HEK293 (cell line): Measurements from ENCODE around the gene RHOG.

Experiments
- CTCF ChIA-PET: fragments of 350-600 bp; formaldehyde crosslinking; extraction: SDS; loops from one replicate; lab custom pipeline; 2021; ENCODE audit warnings: antibody characterized with exemption; lab: Yijun Ruan, JAX
- POLR2A ChIA-PET: fragments of 300-600 bp; formaldehyde crosslinking; extraction: SDS; loops from one replicate; lab custom pipeline; 2020; ENCODE audit warnings: antibody characterized with exemption, inconsistent platforms; lab: Yijun Ruan, JAX
- H3K27ac ChIP-seq: fragments of 200-500 bp; sonication (Bioruptor generic); 2 replicates; pipeline ENCODE4 v1.5.1; 2014; ENCODE audit warnings: low read depth, low read length, control low read depth, inconsistent platforms; ENCODE audit errors: extremely low read depth
- H3K36me3 ChIP-seq, 2 experiments: fragments of 200-500 bp in 1 of 2; sonication (Bioruptor generic) in 1 of 2; 1 replicate in 1 of 2; 2 replicates in 1 of 2; pipeline ENCODE4 v1.5.1; 2014 to 2017; ENCODE audit warnings: inconsistent platforms in 2 of 2, low read length in 2 of 2; ENCODE audit not compliant: control insufficient read depth in 2 of 2, insufficient read depth in 1 of 2
- H3K4me1 ChIP-seq: fragments of 200-500 bp; sonication (Bioruptor generic); 2 replicates; pipeline ENCODE4 v1.5.1; 2014; ENCODE audit warnings: mild to moderate bottlenecking, low read length, inconsistent platforms; ENCODE audit not compliant: control insufficient read depth, insufficient read depth
- H3K4me3 ChIP-seq: 2 replicates; pipeline ENCODE4 v1.5.1; 2011; ENCODE audit warnings: low read depth, mild to moderate bottlenecking, control low read depth, low read length, moderate library complexity
- H3K9me3 ChIP-seq: fragments of 200-500 bp; sonication (Bioruptor generic); 2 replicates; pipeline ENCODE4 v1.5.1; 2014; ENCODE audit warnings: low read depth, low read length, inconsistent platforms; ENCODE audit not compliant: control insufficient read depth, insufficient read depth
- ELK4 ChIP-seq: IDR thresholded peaks from 2 replicates; pipeline ENCODE4 v1.6.1; 2011; ENCODE audit warnings: mild to moderate bottlenecking, low read depth, low read length, borderline replicate concordance
- FEZF1 ChIP-seq: fragments of 450-650 bp; formaldehyde crosslinking; IDR thresholded peaks from 2 replicates; pipeline ENCODE4 v1.5.1; 2016; ENCODE audit warnings: missing biosample characterization, missing genetic modification characterization
- GLIS2 ChIP-seq: fragments of 450-650 bp; formaldehyde crosslinking; IDR thresholded peaks from 2 replicates; pipeline ENCODE4 v1.5.1; 2016; ENCODE audit warnings: missing biosample characterization, missing genetic modification characterization
- INSM2 ChIP-seq: fragments of 450-650 bp; formaldehyde crosslinking; IDR thresholded peaks from 2 replicates; pipeline ENCODE4 v1.5.1; 2016; ENCODE audit warnings: missing biosample characterization, missing genetic modification characterization
- MYNN ChIP-seq: fragments of 450-650 bp; formaldehyde crosslinking; IDR thresholded peaks from 2 replicates; pipeline ENCODE4 v1.5.1; 2016; ENCODE audit warnings: missing biosample characterization, missing genetic modification characterization, borderline replicate concordance
- MZF1 ChIP-seq: fragments of 450-650 bp; formaldehyde crosslinking; IDR thresholded peaks from 2 replicates; pipeline ENCODE4 v1.5.1; 2017; ENCODE audit warnings: missing biosample characterization, missing genetic modification characterization, borderline replicate concordance
- PRDM6 ChIP-seq: fragments of 450-650 bp; formaldehyde crosslinking; IDR thresholded peaks from 2 replicates; pipeline ENCODE4 v1.5.1; 2017; ENCODE audit warnings: missing biosample characterization, missing genetic modification characterization
- SCRT1 ChIP-seq: fragments of 450-650 bp; formaldehyde crosslinking; IDR thresholded peaks from 2 replicates; pipeline ENCODE4 v1.5.1; 2016; ENCODE audit warnings: missing biosample characterization, missing genetic modification characterization, borderline replicate concordance
- ZBTB1 ChIP-seq: fragments of 450-650 bp; formaldehyde crosslinking; IDR thresholded peaks from 2 replicates; pipeline ENCODE4 v1.5.1; 2016; ENCODE audit warnings: missing biosample characterization, missing genetic modification characterization
- ZBTB20 ChIP-seq: fragments of 450-650 bp; formaldehyde crosslinking; IDR thresholded peaks from 2 replicates; pipeline ENCODE4 v1.5.1; 2016; ENCODE audit warnings: missing biosample characterization, missing genetic modification characterization
- ZFP3 ChIP-seq: fragments of 450-650 bp; formaldehyde crosslinking; IDR thresholded peaks from 2 replicates; pipeline ENCODE4 v1.5.1; 2016; ENCODE audit warnings: low read depth, missing biosample characterization, missing genetic modification characterization
- ZNF10 ChIP-seq: fragments of 450-650 bp; formaldehyde crosslinking; IDR thresholded peaks from 2 replicates; pipeline ENCODE4 v1.5.1; 2017; ENCODE audit warnings: missing biosample characterization, missing genetic modification characterization
- ZNF121 ChIP-seq: fragments of 450-650 bp; formaldehyde crosslinking; IDR thresholded peaks from 2 replicates; pipeline ENCODE4 v1.5.1; 2016; ENCODE audit warnings: missing biosample characterization, missing genetic modification characterization
- ZNF138 ChIP-seq: fragments of 450-650 bp; formaldehyde crosslinking; IDR thresholded peaks from 2 replicates; pipeline ENCODE4 v1.5.1; 2016; ENCODE audit warnings: missing biosample characterization, missing genetic modification characterization, borderline replicate concordance
- ZNF146 ChIP-seq: fragments of 450-650 bp; formaldehyde crosslinking; IDR thresholded peaks from 2 replicates; pipeline ENCODE4 v1.5.1; 2016; ENCODE audit warnings: missing biosample characterization, missing genetic modification characterization
- ZNF221 ChIP-seq: fragments of 450-650 bp; formaldehyde crosslinking; IDR thresholded peaks from 2 replicates; pipeline ENCODE4 v1.5.1; 2017; ENCODE audit warnings: missing biosample characterization, missing genetic modification characterization, borderline replicate concordance
- ZNF416 ChIP-seq: fragments of 450-650 bp; formaldehyde crosslinking; IDR thresholded peaks from 2 replicates; pipeline ENCODE4 v1.5.1; 2016; ENCODE audit warnings: missing biosample characterization, missing genetic modification characterization
- ZNF423 ChIP-seq: fragments of 450-650 bp; formaldehyde crosslinking; IDR thresholded peaks from 2 replicates; pipeline ENCODE4 v1.5.1; 2016; ENCODE audit warnings: missing biosample characterization, missing genetic modification characterization
- ZNF473 ChIP-seq: fragments of 450-650 bp; formaldehyde crosslinking; IDR thresholded peaks from 2 replicates; pipeline ENCODE4 v1.5.1; 2017; ENCODE audit warnings: missing biosample characterization, missing genetic modification characterization
- ZNF558 ChIP-seq: fragments of 450-650 bp; formaldehyde crosslinking; IDR thresholded peaks from 2 replicates; pipeline ENCODE4 v1.5.1; 2016; ENCODE audit warnings: missing biosample characterization, missing genetic modification characterization
- ZNF560 ChIP-seq: fragments of 450-650 bp; formaldehyde crosslinking; IDR thresholded peaks from 2 replicates; pipeline ENCODE4 v1.5.1; 2017; ENCODE audit warnings: missing biosample characterization, missing genetic modification characterization, borderline replicate concordance
- ZNF623 ChIP-seq: fragments of 450-650 bp; formaldehyde crosslinking; IDR thresholded peaks from 2 replicates; pipeline ENCODE4 v1.5.1; 2016; ENCODE audit warnings: missing biosample characterization, missing genetic modification characterization
- ZNF777 ChIP-seq: fragments of 450-650 bp; formaldehyde crosslinking; IDR thresholded peaks from 2 replicates; pipeline ENCODE4 v1.5.1; 2017; ENCODE audit warnings: missing biosample characterization, missing genetic modification characterization, borderline replicate concordance
- ZNF791 ChIP-seq: fragments of 450-650 bp; formaldehyde crosslinking; IDR thresholded peaks from 2 replicates; pipeline ENCODE4 v1.5.1; 2016; ENCODE audit warnings: missing biosample characterization, missing genetic modification characterization
- ZNF830 ChIP-seq: fragments of 450-650 bp; IDR thresholded peaks from 2 replicates; pipeline ENCODE4 v1.5.0; 2018; ENCODE audit warnings: missing biosample characterization, missing genetic modification characterization, low read depth, mild to moderate bottlenecking, moderate library complexity
- ZSCAN18 ChIP-seq: fragments of 450-650 bp; formaldehyde crosslinking; IDR thresholded peaks from 2 replicates; pipeline ENCODE4 v1.5.1; 2016; ENCODE audit warnings: missing biosample characterization, missing genetic modification characterization

Gene RHOG

GRCh38 chr11:3810951-3811350, 29.8 kb downstream of the RHOG start:
- Histone ChIP-seq H3K27ac (no peak overlapping the region), H3K36me3 (peaks cover 0 to 6% of the 10 kb centered on the region in 2 experiments; a peak in 1 of 3 replicates), H3K4me3 (no peak overlapping the region), H3K4me1 (no peaks in the 10 kb centered on the region), H3K9me3 (no peaks in the 10 kb centered on the region)
- ChIA-PET CTCF (interaction anchor here (0.6 to 0.9 kb wide), 4 partner anchors 14 to 261 kb away, joined by 3 to 6 read pairs (median 4); no protein-coding TSS in a partner anchor), POLR2A (interaction anchor here (1.7 kb wide), 1 partner anchor 30 kb away, joined by 5 read pairs; the partner anchor contains the start of gene RHOG)
- no peak for TF ChIP-seq ZNF416
- TF ChIP-seq ZNF10: no peak
- no peak for TF ChIP-seq ZNF558 (tag by site-specific recombination)
- no peak for TF ChIP-seq ZNF473
- no peak for TF ChIP-seq ZBTB1 (tag by site-specific recombination)
- no peak for TF ChIP-seq ELK4
- no peak for TF ChIP-seq ZNF791 (tag by site-specific recombination)
- TF ChIP-seq MZF1 (tag by site-specific recombination): no peak
- no peak for TF ChIP-seq ZNF221 (tag by site-specific recombination)

- TF ChIP-seq ZNF777 (tag by site-specific recombination): no peak
- TF ChIP-seq ZSCAN18 (tag by site-specific recombination): no peak
- no peak for TF ChIP-seq INSM2
- no peak for TF ChIP-seq ZNF221 (tag by site-specific recombination)
- no peak for TF ChIP-seq ZNF560 (tag by site-specific recombination)
- TF ChIP-seq ZNF830 (tag by site-specific recombination): no peak
- no peak for TF ChIP-seq MYNN
- TF ChIP-seq GLIS2 (tag by site-specific recombination): no peak
- TF ChIP-seq FEZF1 (tag by site-specific recombination): no peak
- TF ChIP-seq ZNF423: no peak
- no peak for TF ChIP-seq ZFP3 (tag by site-specific recombination)
- no peak for TF ChIP-seq ZBTB20
- no peak for TF ChIP-seq ZNF623 (tag by site-specific recombination)
- no peak for TF ChIP-seq ZNF121
- no peak for TF ChIP-seq PRDM6 (tag by site-specific recombination)
- no peak for TF ChIP-seq SCRT1 (tag by site-specific recombination)
- no peak for TF ChIP-seq ZNF138 (tag by site-specific recombination)
- TF ChIP-seq ZNF146: no peak
- H3K4me1 ChIP-seq: no peaks in the 10 kb centered on the region
- no peak overlapping the region for H3K27ac ChIP-seq
- ChIA-PET POLR2A (interaction anchor here (1.7 kb wide), 1 partner anchor 31 kb away, joined by 5 read pairs; the partner anchor contains the start of gene RHOG), CTCF (interaction anchor here (0.6 to 3.4 kb wide), 7 partner anchors 9 to 262 kb away, joined by 3 to 19 read pairs (median 4); no protein-coding TSS in a partner anchor)
- H3K4me3 ChIP-seq: no peak overlapping the region
- no peaks in the 10 kb centered on the region for H3K9me3 ChIP-seq
- H3K36me3 ChIP-seq: peaks cover 0 to 6% of the 10 kb centered on the region in 2 experiments; a peak in 1 of 3 replicates
Measured at GRCh38 chr11:3810446-3810845, 30.3 kb downstream of the RHOG start.
